GM23338 (cell line): ENCODE data around the gene SLC27A3. TPM values are rescaled to one million over a fixed set of nuclear protein-coding genes. Genes with fewer than 3 reads are reported as not detected.

Experiments used
- ATAC-seq: fragments of 200-7000 bp; cut with Tn5 transposase; 3 replicates; pipeline ENCODE4 v1.9.1; 2020
- DNase-seq: peaks from one replicate; pipeline ENCODE4 v3.0.0-alpha.2; 2015; ENCODE audit warnings: low spot score
- H2AFZ ChIP-seq: fragments of 200-600 bp; sonication (generic); 2 replicates; pipeline ENCODE4 v1.8.0; 2016; ENCODE audit warnings: antibody characterized with exemption, mild to moderate bottlenecking, moderate library complexity
- H3F3A ChIP-seq: fragments of 200-600 bp; sonication (generic); replicated peaks from 2 replicates; pipeline ENCODE4 v1.8.0; 2017; ENCODE audit warnings: antibody characterized with exemption, mixed run types, low read depth
- H3K27ac ChIP-seq: fragments of 200-600 bp; sonication (generic); 2 replicates; pipeline ENCODE4 v1.6.1; 2016; ENCODE audit warnings: low read depth
- H3K27me3 ChIP-seq: fragments of 200-600 bp; sonication (generic); 2 replicates; pipeline ENCODE4 v1.8.0; 2016; ENCODE audit warnings: mild to moderate bottlenecking, mixed run types, moderate library complexity; ENCODE audit not compliant: insufficient read depth
- H3K36me3 ChIP-seq: fragments of 200-600 bp; sonication (generic); 2 replicates; pipeline ENCODE4 v1.8.0; 2016; ENCODE audit warnings: mild to moderate bottlenecking; ENCODE audit not compliant: insufficient read depth
- H3K4me1 ChIP-seq: fragments of 200-600 bp; sonication (generic); 2 replicates; pipeline ENCODE4 v1.8.0; 2016; ENCODE audit warnings: mild to moderate bottlenecking, moderate library complexity; ENCODE audit not compliant: insufficient read depth
- H3K4me2 ChIP-seq: fragments of 200-600 bp; sonication (generic); 2 replicates; pipeline ENCODE4 v1.7.1; 2017; ENCODE audit warnings: mixed run types
- H3K4me3 ChIP-seq: fragments of 200-600 bp; sonication (generic); 2 replicates; pipeline ENCODE4 v1.6.1; 2016; ENCODE audit warnings: mixed run types
- H3K79me2 ChIP-seq: fragments of 200-600 bp; sonication (generic); replicated peaks from 2 replicates; pipeline ENCODE4 v1.8.0; 2017; ENCODE audit warnings: mild to moderate bottlenecking; ENCODE audit not compliant: insufficient read depth
- H3K9me2 ChIP-seq: fragments of 200-600 bp; sonication (generic); 2 replicates; pipeline ENCODE4 v1.8.0; 2017; ENCODE audit not compliant: insufficient read depth
- H4K20me1 ChIP-seq: fragments of 200-600 bp; sonication (generic); replicated peaks from 2 replicates; pipeline ENCODE4 v1.8.0; 2017; ENCODE audit warnings: mild to moderate bottlenecking; ENCODE audit not compliant: insufficient read depth
- H3K27ac Mint-ChIP-seq: 2 replicates; pipeline ENCODE4 v1.8.0; 2020; ENCODE audit warnings: inconsistent platforms, mild to moderate bottlenecking, moderate library complexity, mixed read lengths
- H3K27me3 Mint-ChIP-seq: 3 replicates; pipeline ENCODE4 v1.8.0; 2022; ENCODE audit warnings: low read depth, mild to moderate bottlenecking, moderate library complexity, mixed read lengths, inconsistent platforms; ENCODE audit not compliant: insufficient read depth, poor library complexity
- H3K36me3 Mint-ChIP-seq: 3 replicates; pipeline ENCODE4 v1.8.0; 2021; ENCODE audit warnings: low read depth, mild to moderate bottlenecking, inconsistent platforms, moderate library complexity, mixed read lengths
- H3K4me1 Mint-ChIP-seq: 3 replicates; pipeline ENCODE4 v1.8.0; 2020; ENCODE audit warnings: mild to moderate bottlenecking, inconsistent platforms, mixed read lengths
- H3K4me3 Mint-ChIP-seq: 3 replicates; pipeline ENCODE4 v1.8.0; 2021; ENCODE audit warnings: moderate library complexity, mild to moderate bottlenecking, inconsistent platforms, mixed read lengths
- H3K9me3 Mint-ChIP-seq: 3 replicates; pipeline ENCODE4 v1.8.0; 2020; ENCODE audit warnings: moderate library complexity, mild to moderate bottlenecking, inconsistent platforms, mixed read lengths
- CREB1 ChIP-seq: fragments of 250-450 bp; sonication (Bioruptor Pico); IDR thresholded peaks from 2 replicates; pipeline ENCODE4 v1.5.0; 2020; ENCODE audit warnings: low read depth, mild to moderate bottlenecking, moderate library complexity
- CTCF ChIP-seq, 2 experiments: fragments of 200-600 bp in 1 of 2; sonication (generic) in 1 of 2; conservative IDR thresholded peaks; 2 replicates each; pipeline versions ENCODE4 v1.5.1 to v1.6.1; 2016 to 2017; ENCODE audit warnings: antibody characterized with exemption in 2 of 2, low read depth in 2 of 2, mild to moderate bottlenecking in 2 of 2, moderate library complexity in 1 of 2
- EZH2 ChIP-seq: fragments of 200-600 bp; sonication (generic); IDR thresholded peaks from one replicate; pipeline ENCODE4 v1.8.0; 2017; ENCODE audit warnings: antibody characterized with exemption, mild to moderate bottlenecking, low read depth; ENCODE audit not compliant: unreplicated experiment
- EZH2phosphoT487 ChIP-seq: fragments of 200-600 bp; sonication (generic); IDR thresholded peaks from one replicate; pipeline ENCODE4 v1.8.1; 2018; ENCODE audit warnings: antibody characterized with exemption; ENCODE audit not compliant: unreplicated experiment
- POLR2AphosphoS5 ChIP-seq: IDR thresholded peaks from 2 replicates; pipeline ENCODE4 v1.6.1; 2016; ENCODE audit warnings: antibody characterized with exemption, low read depth
- ZNF114 ChIP-seq: fragments of 250-450 bp; sonication (Bioruptor Pico); IDR thresholded peaks from 2 replicates; pipeline ENCODE4 v1.5.0; 2020; ENCODE audit warnings: mild to moderate bottlenecking, moderate library complexity
- ZNF331 ChIP-seq: fragments of 250-450 bp; sonication (Bioruptor Pico); IDR thresholded peaks from 2 replicates; pipeline ENCODE4 v1.5.0; 2020; ENCODE audit warnings: low read depth, mild to moderate bottlenecking, moderate library complexity
- polyA plus RNA-seq: library from polyadenylated mRNA; unstranded; fragments of >200 nt; fragmentation: Nextera tagmentation; extraction: Ambion mirVana; gene quantifications from 2 replicates; pipeline ENCODE4 v1.2.1, GENCODE V29; 2016
- total RNA-seq: library from RNA; depleted of rRNA; stranded (reverse); fragments of >200 nt; shearing (Covaris generic); gene quantifications from 2 replicates; pipeline ENCODE4 v1.2.3, GENCODE V29; 2014
- TF ChIP-seq, protein P1 (sequence below): IDR thresholded peaks from 2 replicates; pipeline ENCODE4 v1.6.1; 2016; ENCODE audit warnings: antibody characterized with exemption

SLC27A3 gene
- total and polyA plus RNA-seq, 2 experiments from 2014 or later = 24.2 to 26.3 TPM

DNA sequence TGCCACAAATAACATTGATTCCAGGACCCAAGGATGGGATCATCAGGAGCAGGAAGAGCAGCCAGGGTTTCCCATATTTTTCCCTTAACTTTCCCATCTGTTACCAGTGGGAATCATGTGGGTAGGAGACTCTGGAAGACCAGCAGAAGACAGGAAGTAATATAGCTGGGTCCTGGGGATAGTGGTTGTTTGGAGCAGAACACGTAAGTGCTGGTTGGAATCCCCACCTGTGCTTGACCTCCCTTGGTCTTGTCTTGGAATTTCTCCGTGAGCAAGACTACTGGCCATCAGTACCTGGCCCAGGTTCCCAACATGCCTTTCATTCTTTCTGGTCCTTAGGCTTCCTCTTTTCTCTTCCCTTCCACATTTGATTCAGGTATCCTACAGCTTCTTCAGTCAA is 20.9 kb upstream of the SLC27A3 start:
- peaks cover 50% of the 10 kb centered on the region for H3K36me3 ChIP-seq
- peaks cover 95% of the 10 kb centered on the region for H3K36me3 Mint-ChIP-seq
- no peak overlapping the region for H3K4me3 ChIP-seq
- H3K4me3 Mint-ChIP-seq = no peak overlapping the region
- H3K79me2 ChIP-seq = 0 out of 2 replicates have a peak, but pooled peaks cover 4% of the 10 kb centered on the region
- no peak for DNase-seq
- TF ChIP-seq POLR2AphosphoS5 (no peak), EZH2phosphoT487 (no peak), CTCF (conservative IDR thresholded peaks at IDR 0.05; ENCODE audit: low read depth in 2 of 2) (no peak), CREB1 (CRISPR knock-in tag) (no peak)
- peaks cover under 1% of the 10 kb centered on the region; the same call in 1 of the 2 replicates for H3K4me1 ChIP-seq
- H2AFZ ChIP-seq = no peak overlapping the region
- H3K9me3 Mint-ChIP-seq = no peaks in the 10 kb centered on the region
- H3F3A ChIP-seq = peaks cover 14% of the 10 kb centered on the region
- H3K27ac ChIP-seq = no peak overlapping the region
- H4K20me1 ChIP-seq = no peaks in the 10 kb centered on the region; the same call in none of the 2 replicates
- H3K27ac Mint-ChIP-seq = no peak overlapping the region; the same call in 1 of the 2 replicates
- no peaks in the 10 kb centered on the region for H3K27me3 Mint-ChIP-seq
- H3K9me2 ChIP-seq = no peaks in the 10 kb centered on the region
- no peak overlapping the region for H3K4me2 ChIP-seq
- H3K4me1 Mint-ChIP-seq = peaks cover 10% of the 10 kb centered on the region
- no peaks in the 10 kb centered on the region for H3K27me3 ChIP-seq
- ATAC-seq = no peak

DNA sequence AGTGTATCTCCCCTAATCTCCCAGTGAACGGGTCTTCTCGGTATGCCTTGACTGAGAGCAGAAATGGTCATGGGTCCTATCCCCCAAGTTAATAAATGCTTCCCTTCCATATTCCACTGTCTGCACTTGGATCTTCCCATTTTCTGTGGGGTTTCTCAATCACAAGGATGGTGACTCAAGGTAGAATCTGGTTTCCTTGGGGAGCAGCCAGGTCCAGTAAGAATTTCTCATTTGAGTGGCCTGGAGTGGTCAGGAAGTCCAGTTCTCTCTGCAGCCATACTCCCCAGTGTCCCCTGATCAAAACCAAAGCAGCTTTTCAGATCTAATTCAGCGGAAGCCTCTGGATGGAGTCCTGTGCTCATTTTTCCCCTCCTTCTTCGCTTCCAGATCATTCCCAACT is 14.8 kb upstream of the SLC27A3 start:
- Histone ChIP-seq H3K27ac (no peak overlapping the region), H4K20me1 (no peaks in the 10 kb centered on the region; the same call in none of the 2 replicates), H3K36me3 (peaks cover 44% of the 10 kb centered on the region), H3K9me2 (no peaks in the 10 kb centered on the region), H3F3A (no peaks in the 10 kb centered on the region), H3K4me3 (no peak overlapping the region), H3K4me2 (no peak overlapping the region), H3K27me3 (no peaks in the 10 kb centered on the region), H2AFZ (no peak overlapping the region), H3K4me1 (no peaks in the 10 kb centered on the region), H3K79me2 (no peaks in the 10 kb centered on the region)
- TF ChIP-seq ZNF331 (CRISPR knock-in tag) (no peak), EZH2 (no peak)
- Mint-ChIP-seq H3K36me3 (peaks cover 95% of the 10 kb centered on the region), H3K4me1 (no peaks in the 10 kb centered on the region; the same call in 2 of the 3 replicates), H3K27ac (no peak overlapping the region), H3K4me3 (no peak overlapping the region), H3K9me3 (no peaks in the 10 kb centered on the region), H3K27me3 (peaks cover 2% of the 10 kb centered on the region)
- DNase-seq (no peak), ATAC-seq (no peak)

DNA sequence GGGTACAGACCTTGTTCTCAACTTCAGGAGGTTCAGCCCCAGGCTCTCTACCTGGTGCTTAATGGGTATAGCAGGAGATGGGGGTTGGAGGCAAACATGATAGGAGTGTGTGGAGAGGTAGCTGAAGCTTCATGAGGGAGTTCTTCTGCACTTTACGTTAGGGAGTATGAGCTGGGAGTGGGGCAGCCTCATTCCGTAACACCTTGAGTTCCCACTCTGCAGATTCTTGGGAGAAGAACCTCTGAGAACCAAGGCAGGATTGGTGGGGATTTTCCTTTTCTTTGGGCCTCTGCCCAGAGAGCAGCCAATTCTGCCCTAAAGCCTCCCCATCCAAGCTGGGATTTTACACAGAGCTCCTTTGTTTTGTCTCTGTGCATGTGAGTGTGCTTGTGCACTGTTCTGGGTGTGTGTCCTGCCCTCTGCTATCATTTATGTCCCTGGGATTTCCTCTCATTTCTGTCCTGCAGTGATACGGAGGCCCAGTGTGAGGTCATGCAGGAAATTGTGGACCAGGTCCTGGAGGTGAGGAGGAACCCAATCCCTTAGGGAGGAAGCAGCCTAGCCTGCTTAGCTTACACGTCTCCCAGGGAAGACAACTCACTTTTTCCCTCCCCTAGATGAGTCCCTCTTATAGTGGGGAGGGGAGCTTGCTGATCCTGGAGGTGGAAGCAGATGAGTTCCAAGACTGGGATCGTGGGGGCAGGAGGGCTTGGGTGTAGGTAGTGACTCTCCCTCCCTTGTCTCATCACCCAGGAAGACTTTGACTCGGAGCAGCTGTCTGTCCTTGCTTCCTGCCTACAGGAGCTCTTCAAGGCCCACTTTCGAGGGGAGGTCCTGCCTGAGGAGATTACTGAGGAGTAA is 11.6 kb upstream of the SLC27A3 start:
- H3K79me2 ChIP-seq = no peaks in the 10 kb centered on the region
- TF ChIP-seq ZNF114 (CRISPR knock-in tag) = no peak
- TF ChIP-seq, protein P1, sequence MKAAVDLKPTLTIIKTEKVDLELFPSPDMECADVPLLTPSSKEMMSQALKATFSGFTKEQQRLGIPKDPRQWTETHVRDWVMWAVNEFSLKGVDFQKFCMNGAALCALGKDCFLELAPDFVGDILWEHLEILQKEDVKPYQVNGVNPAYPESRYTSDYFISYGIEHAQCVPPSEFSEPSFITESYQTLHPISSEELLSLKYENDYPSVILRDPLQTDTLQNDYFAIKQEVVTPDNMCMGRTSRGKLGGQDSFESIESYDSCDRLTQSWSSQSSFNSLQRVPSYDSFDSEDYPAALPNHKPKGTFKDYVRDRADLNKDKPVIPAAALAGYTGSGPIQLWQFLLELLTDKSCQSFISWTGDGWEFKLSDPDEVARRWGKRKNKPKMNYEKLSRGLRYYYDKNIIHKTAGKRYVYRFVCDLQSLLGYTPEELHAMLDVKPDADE = no peak
- TF ChIP-seq CREB1 (CRISPR knock-in tag) = no peak
- Mint-ChIP-seq H3K27me3 (peaks cover 8% of the 10 kb centered on the region), H3K4me3 (no peak overlapping the region), H3K4me1 (no peaks in the 10 kb centered on the region), H3K9me3 (no peaks in the 10 kb centered on the region), H3K36me3 (peaks cover 95% of the 10 kb centered on the region), H3K27ac (no peak overlapping the region)
- ATAC-seq (no peak), DNase-seq (no peak)
- no peaks in the 10 kb centered on the region for H3K9me2 ChIP-seq
- H3K4me2 ChIP-seq = no peak overlapping the region
- H4K20me1 ChIP-seq = peaks cover 3% of the 10 kb centered on the region
- no peaks in the 10 kb centered on the region for H3F3A ChIP-seq
- no peak overlapping the region for H3K27ac ChIP-seq
- no peaks in the 10 kb centered on the region for H3K4me1 ChIP-seq
- no peaks in the 10 kb centered on the region for H3K27me3 ChIP-seq
- H3K4me3 ChIP-seq = no peak overlapping the region
- H3K36me3 ChIP-seq = peaks cover 46% of the 10 kb centered on the region
- H2AFZ ChIP-seq = no peak overlapping the region
